Hepatocyte (in vitro differentiated cells): ENCODE measurements around the gene GTF2F1.

ENCODE experiments used
- EZH2 ChIP-seq: fragments of 200-600 bp; sonication (generic); IDR thresholded peaks from 2 replicates; pipeline ENCODE4 v1.6.1; 2016; ENCODE audit warnings: antibody characterized with exemption, mild to moderate bottlenecking, borderline replicate concordance
- EZH2phosphoT487 ChIP-seq: fragments of 200-600 bp; sonication (generic); IDR thresholded peaks from one replicate; pipeline ENCODE4 v1.6.1; 2018; ENCODE audit warnings: antibody characterized with exemption, mild to moderate bottlenecking, low read depth, moderate library complexity; ENCODE audit not compliant: unreplicated experiment, severe bottlenecking
- TF ChIP-seq, protein P1 (sequence below): fragments of 200-600 bp; sonication (generic); IDR thresholded peaks from 2 replicates; pipeline ENCODE4 v1.5.1; 2016; ENCODE audit warnings: antibody characterized with exemption, mild to moderate bottlenecking; ENCODE audit not compliant: poor library complexity

DNA sequence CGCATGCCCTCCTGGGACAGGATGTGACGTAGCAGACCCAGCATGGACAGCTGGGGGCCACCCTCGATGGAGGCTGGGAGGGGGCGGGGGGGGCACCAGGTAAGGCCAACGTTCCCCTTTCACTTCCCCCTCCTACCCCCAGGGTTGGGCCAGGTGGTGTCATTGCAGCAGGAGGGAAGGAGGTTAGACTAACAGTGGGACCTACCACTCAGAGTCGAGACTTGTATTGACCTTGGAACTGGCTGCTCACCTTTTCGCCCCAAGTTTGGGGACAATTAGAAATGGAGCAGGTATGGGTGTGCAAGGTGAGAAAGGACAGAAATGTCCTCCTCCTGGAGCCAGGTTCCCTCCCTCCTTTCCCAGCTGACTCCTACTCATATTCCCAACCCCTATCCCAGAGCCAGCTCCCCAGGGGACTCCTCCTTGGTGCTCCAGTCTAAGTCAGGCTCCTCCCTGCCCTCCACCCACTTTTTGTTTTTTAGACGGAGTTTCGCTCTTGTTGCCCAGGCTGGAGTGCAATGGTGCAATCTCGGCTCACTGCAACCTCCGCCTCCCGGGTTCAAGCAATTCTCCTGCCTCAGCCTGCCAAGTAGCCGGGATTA lies 49.2 kb upstream of the GTF2F1 start:
- TF ChIP-seq, protein P1, sequence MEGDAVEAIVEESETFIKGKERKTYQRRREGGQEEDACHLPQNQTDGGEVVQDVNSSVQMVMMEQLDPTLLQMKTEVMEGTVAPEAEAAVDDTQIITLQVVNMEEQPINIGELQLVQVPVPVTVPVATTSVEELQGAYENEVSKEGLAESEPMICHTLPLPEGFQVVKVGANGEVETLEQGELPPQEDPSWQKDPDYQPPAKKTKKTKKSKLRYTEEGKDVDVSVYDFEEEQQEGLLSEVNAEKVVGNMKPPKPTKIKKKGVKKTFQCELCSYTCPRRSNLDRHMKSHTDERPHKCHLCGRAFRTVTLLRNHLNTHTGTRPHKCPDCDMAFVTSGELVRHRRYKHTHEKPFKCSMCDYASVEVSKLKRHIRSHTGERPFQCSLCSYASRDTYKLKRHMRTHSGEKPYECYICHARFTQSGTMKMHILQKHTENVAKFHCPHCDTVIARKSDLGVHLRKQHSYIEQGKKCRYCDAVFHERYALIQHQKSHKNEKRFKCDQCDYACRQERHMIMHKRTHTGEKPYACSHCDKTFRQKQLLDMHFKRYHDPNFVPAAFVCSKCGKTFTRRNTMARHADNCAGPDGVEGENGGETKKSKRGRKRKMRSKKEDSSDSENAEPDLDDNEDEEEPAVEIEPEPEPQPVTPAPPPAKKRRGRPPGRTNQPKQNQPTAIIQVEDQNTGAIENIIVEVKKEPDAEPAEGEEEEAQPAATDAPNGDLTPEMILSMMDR = no peak
- TF ChIP-seq EZH2phosphoT487 = no peak
- no peak for TF ChIP-seq EZH2
